NCI-H748 (cell line): ENCODE results near the gene MBOAT2.

ENCODE experiments used
- DNase-seq: peaks from one replicate; lab custom pipeline; 2025; ENCODE audit not compliant: unreplicated experiment; lab: John Stamatoyannopoulos, UW

The MBOAT2 gene

DNA sequence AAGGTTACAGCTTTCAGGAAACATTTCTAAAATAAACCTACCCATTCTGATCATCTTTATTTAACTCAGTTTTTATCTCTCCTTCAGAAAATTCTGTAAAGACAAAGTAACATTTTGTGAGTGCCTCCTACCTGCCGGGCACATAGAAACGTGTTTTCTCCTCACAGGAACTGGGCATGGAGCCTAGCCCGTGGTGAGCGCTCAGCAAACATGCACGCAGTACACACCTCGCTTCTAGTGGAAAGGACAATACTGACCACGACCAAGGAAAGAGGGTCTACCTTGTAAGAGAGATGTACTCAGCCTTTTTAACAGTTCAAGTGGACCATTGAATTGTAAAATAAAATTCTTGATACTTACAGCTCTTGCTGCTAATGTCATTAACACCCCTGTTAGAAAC lies 141.3 kb downstream of the MBOAT2 start:
- DNase-seq = no peak

GRCh38 chr2:8861797-8862196 lies 141.7 kb downstream of the MBOAT2 start:
- no peak for DNase-seq

- no peak for DNase-seq
These were observed 143.2 kb downstream of the MBOAT2 start for GRCh38 chr2:8860239-8860638.

DNA sequence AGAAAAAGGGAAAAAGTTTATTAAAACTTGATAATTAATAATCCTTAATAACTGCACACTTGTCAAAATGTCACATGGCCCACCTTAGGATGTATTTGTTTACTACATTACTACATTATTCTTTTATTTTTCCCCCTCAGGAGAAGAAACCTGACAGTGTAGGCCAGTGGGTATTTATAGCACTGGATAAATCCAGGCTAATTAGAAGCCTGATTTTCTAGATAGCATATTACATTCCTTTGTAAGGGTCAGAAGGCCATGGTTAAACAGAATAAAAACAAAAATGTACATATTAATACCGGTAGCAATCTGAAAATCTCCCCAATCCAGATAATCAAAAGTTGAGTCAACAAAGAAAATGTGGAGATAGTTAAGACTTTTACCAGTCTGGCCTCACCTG lies 144.6 kb downstream of the MBOAT2 start:
- no peak for DNase-seq

- no peak for DNase-seq
These were observed 145.2 kb downstream of the MBOAT2 start for GRCh38 chr2:8858264-8858663.

DNA sequence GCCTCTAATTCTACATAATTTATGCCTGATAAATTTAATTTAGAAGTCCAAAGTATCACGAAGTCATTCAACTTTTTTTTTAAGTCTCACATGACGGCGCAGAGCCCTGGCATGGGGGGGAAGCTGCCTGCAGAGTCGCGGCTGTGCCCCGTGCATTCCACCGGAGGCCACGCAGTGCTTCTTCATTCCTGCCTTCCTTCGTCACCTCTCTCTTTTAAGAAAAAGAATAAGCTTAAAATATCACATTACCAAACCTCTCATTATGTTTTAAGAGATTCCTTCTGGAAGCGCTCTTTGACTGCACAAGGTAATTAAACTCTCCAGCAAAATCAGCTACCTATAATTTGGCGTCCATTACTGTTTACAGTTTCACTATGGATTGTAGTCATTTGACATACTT lies 145.8 kb downstream of the MBOAT2 start:
- DNase-seq = no peak

- no peak for DNase-seq
These were observed 147.3 kb downstream of the MBOAT2 start for GRCh38 chr2:8856176-8856575.

DNA sequence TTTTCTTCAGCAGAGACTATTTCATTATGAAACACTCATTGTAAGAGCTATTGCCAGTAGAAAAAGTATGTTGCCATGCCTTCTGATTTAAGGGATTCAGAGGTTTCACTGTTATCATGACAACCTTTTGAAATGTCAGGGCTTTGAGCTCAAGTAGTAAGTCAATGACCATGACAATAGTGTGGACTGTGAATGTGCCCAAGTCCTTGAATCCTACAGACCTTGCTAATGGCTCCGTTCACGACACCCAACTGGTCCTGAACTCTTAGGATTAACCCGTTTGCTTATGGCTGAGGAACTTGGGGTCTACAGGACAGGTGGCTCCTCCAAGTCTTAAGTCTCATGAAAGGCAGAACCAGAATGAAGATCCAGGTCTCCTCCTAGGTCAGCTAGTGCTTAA lies 148.5 kb downstream of the MBOAT2 start:
- DNase-seq = no peak

- DNase-seq = no peak
These were observed 150.1 kb downstream of the MBOAT2 start for GRCh38 chr2:8853426-8853825.

- DNase-seq = peak; percentile 34
These were observed 151.5 kb downstream of the MBOAT2 start for GRCh38 chr2:8851811-8852560.

DNA sequence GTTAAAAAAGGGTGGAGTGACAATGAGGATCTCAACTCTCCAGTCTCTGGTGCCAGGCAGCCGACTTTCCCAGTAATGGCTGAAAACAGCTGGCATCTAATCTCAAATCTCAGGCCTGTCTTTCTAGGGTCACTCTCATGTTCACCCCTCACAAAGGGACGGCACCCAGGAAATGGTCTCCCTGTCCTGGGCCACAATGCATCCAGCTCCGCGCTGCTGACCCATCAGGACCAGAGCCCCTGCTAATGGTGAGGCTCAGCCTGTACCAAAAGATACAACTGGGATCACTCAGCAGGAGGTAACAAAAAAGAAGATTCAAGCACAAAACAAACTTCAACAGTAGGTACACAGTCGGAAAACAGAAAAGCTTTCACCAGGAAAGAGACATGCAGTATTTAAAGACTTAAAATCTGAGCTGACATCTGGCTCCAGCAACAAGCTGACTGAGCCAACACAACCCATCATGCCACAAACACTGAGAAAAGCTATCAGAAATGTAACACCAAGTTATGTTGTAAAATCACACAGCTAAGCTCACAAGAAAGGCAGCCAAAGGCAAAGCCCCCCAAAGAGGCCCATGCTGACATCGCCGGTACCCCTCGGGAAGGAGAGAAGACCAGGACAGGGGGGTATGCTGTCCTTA lies 152.5 kb downstream of the MBOAT2 start:
- DNase-seq = no peak

DNA sequence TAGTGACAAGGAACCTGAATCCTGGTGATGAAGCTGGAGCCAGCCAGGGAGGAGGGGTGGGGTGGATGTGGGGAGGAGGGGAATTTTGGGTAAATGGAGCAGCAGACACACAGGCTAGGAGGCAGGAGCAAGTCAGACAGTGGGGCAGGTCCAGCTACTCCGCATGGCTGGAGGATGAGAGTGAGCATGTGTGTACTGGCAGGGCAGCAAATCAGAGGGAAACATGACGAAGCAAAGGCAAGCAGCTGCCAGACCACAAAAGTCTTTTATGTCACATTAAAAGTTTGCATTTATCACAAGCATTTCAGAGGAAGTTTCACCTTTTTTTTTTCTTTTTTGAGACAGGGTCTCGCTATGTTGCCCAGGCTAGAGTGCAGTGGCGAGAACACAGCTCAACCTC lies 154.2 kb downstream of the MBOAT2 start:
- no peak for DNase-seq

DNA sequence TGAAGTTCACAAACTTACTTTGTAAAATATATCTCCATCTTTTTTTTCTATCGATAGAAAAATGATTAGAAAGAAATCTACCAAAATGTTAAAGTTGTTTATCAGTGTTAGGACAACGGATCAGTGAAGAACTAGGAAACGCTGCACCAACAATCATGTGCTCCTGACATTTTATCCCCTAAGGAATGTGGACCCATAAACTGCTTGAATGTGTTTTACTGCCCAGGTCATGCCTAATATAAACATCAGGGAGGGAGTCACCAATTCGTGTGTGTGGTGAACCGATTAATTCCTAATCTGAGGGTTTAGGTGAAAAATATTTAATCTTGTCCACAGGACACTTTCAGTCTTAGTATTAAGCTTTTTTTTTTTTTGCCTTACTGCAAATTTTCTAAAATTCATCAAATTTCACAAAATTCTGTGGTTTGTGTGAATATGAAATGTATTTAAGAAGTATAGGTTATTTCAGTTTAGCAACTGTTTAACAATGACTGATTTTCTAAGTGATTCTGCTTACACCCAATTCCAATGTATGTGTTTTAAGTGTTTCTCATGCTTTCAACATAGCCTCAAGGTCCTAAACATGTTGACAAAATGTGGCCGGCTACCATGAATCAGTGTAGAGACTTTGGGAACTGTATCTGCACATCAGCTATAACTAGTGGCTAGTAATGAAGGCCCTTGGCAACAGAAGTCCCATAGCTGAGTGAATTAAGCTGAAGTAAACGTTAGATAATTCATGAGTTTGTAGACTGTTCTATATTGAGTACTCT lies 155.0 kb downstream of the MBOAT2 start:
- DNase-seq = no peak

- DNase-seq = no peak
These were observed 156.1 kb downstream of the MBOAT2 start for GRCh38 chr2:8847400-8847799.

DNA sequence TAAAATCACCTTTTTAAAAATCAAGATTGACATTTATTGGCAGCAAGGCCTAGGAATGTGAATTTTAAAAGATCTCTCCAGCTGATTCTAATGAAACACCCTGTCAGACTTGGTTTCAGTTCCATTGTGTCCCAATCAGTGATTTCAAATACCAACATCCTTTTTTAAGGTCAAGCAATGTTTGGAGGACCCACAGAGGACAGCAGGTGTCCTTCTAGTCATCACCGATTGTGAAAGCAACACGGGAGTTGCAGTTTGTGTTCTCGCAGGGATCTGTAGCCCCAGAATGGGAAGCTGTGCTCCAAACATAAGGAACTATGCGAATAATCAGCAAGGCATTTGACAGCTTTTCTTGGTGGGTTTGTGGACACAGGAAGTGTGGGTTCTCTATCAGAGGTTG lies 161.6 kb downstream of the MBOAT2 start:
- DNase-seq = no peak

DNA sequence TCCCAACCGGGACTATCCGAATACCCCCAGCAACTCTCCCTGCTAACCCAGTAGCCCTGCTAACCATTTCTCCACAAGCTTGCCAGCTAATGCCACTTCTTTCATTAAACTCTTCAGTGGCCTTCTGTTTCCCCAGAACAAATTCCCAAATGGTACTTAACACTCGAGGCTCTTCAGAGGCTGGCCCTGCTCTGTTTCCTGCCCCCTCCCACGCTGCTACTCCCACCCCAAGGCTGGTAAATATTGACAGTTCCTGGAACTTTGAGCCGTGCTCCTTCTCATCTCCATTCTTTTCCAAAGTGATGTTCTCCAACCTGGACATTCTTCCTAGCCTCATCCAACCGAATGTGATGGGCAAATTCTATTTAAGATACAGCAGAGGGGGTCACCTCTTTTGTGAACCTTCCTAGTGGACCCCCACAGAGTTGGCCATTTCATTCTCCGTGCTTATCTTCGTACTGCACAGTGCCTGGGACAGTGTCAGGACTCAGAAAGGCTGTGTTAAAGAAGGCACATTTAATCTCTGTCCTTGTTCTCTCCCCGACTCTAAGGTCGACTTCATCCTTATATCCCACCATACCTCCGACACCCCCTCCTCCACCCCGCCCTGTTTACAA lies 162.9 kb downstream of the MBOAT2 start:
- peak; percentile 16 for DNase-seq

GRCh38 chr2:8839189-8839965 lies 164.1 kb downstream of the MBOAT2 start:
- DNase-seq = no peak

GRCh38 chr2:8837795-8838140 lies 165.7 kb downstream of the MBOAT2 start:
- DNase-seq = no peak

- DNase-seq = peak; percentile 83
These were observed 166.3 kb downstream of the MBOAT2 start, which contains the start of gene KIDINS220 for GRCh38 chr2:8836971-8837794. Gene KIDINS220 (minus strand): TSS chr2:8837613. CDS start chr2:8827093, 10,520 bp downstream.

- DNase-seq = no peak
These were observed 168.2 kb downstream of the MBOAT2 start for GRCh38 chr2:8835279-8835678.
